ENCODE data around the gene ECT2.
A peak's percentile ranks its signal among the peaks of the same experiment; 100 is the strongest.
"Not testable (repeated sequence)": the region's sequence is repeated elsewhere in the genome, so short reads cannot be mapped to it uniquely, and the experiment has no call there.

The ECT2 gene

GRCh38 chr3:172816968-172817367 lies 66.4 kb downstream of the ECT2 start:
- no peak for DNase-seq
- no peak overlapping the region for H3K27ac ChIP-seq (ENCODE audit: insufficient read depth in 1 of 2, low read depth in 1 of 2, low read length in 2 of 2, poor library complexity in 1 of 2, severe bottlenecking in 2 of 2)
- H3K4me1 ChIP-seq (ENCODE audit: control extremely low read depth in 1 of 4, control insufficient read depth in 4 of 4, insufficient read depth in 4 of 4, low read length in 3 of 4) = no peaks in the 10 kb centered on the region
- WGBS (ENCODE audit: insufficient coverage) = no CpG with 5 or more reads among the region's 2 CpGs
- H3K4me3 ChIP-seq (ENCODE audit: control insufficient read depth in 1 of 7, extremely low read depth in 1 of 7, insufficient read depth in 4 of 7, low read depth in 2 of 7, low read length in 6 of 7) = no peak overlapping the region
- H3K9me3 ChIP-seq (ENCODE audit: control extremely low read depth in 1 of 5, control insufficient read depth in 4 of 5, insufficient read depth in 2 of 5, low read depth in 1 of 5, low read length in 4 of 5) = peaks cover 0 to under 1% (median 0%) of the 10 kb centered on the region in 5 experiments
- no peaks in the 10 kb centered on the region for H3K27me3 ChIP-seq (replicated peaks in 2 of 5; ENCODE audit: control insufficient read depth in 4 of 5, insufficient read depth in 5 of 5, low read length in 4 of 5)
- CTCF ChIA-PET = no interaction called here
- POLR2A ChIA-PET = no interaction called here
- H3K36me3 ChIP-seq (ENCODE audit: control insufficient read depth in 4 of 4, insufficient read depth in 4 of 4, low read length in 3 of 4) = peaks cover 2 to 46% (median 6%) of the 10 kb centered on the region in 4 experiments

GRCh38 chr3:172820492-172820891 lies 70.0 kb downstream of the ECT2 start:
- H3K9me3 ChIP-seq (ENCODE audit: control extremely low read depth in 1 of 5, control insufficient read depth in 4 of 5, insufficient read depth in 2 of 5, low read depth in 1 of 5, low read length in 4 of 5) = peaks cover 0 to 2% (median 0%) of the 10 kb centered on the region in 5 experiments
- DNase-seq = no peak
- no peaks in the 10 kb centered on the region for H3K27me3 ChIP-seq (replicated peaks in 2 of 5; ENCODE audit: control insufficient read depth in 4 of 5, insufficient read depth in 5 of 5, low read length in 4 of 5)
- CTCF ChIA-PET = no interaction called here
- H3K4me1 ChIP-seq (ENCODE audit: control extremely low read depth in 1 of 4, control insufficient read depth in 4 of 4, insufficient read depth in 4 of 4, low read length in 3 of 4) = no peaks in the 10 kb centered on the region
- no CpG with 5 or more reads among the region's 2 CpGs for WGBS (ENCODE audit: insufficient coverage)
- no peak overlapping the region for H3K4me3 ChIP-seq (ENCODE audit: control insufficient read depth in 1 of 7, extremely low read depth in 1 of 7, insufficient read depth in 4 of 7, low read depth in 2 of 7, low read length in 6 of 7)
- H3K36me3 ChIP-seq (ENCODE audit: control insufficient read depth in 4 of 4, insufficient read depth in 4 of 4, low read length in 3 of 4) = peaks cover 2 to 41% (median 6%) of the 10 kb centered on the region in 4 experiments
- POLR2A ChIA-PET = no interaction called here
- no peak overlapping the region for H3K27ac ChIP-seq (ENCODE audit: insufficient read depth in 1 of 2, low read depth in 1 of 2, low read length in 2 of 2, poor library complexity in 1 of 2, severe bottlenecking in 2 of 2)

GRCh38 chr3:172824229-172824628 lies 73.7 kb downstream of the ECT2 start:
- Histone ChIP-seq H3K4me1 (ENCODE audit: control extremely low read depth in 1 of 4, control insufficient read depth in 4 of 4, insufficient read depth in 4 of 4, low read length in 3 of 4) (no peaks in the 10 kb centered on the region), H3K36me3 (ENCODE audit: control insufficient read depth in 4 of 4, insufficient read depth in 4 of 4, low read length in 3 of 4) (peaks cover 2 to 22% (median 3%) of the 10 kb centered on the region in 4 experiments), H3K4me3 (ENCODE audit: control insufficient read depth in 1 of 7, extremely low read depth in 1 of 7, insufficient read depth in 4 of 7, low read depth in 2 of 7, low read length in 6 of 7) (no peak overlapping the region), H3K27me3 (replicated peaks in 2 of 5; ENCODE audit: control insufficient read depth in 4 of 5, insufficient read depth in 5 of 5, low read length in 4 of 5) (no peaks in the 10 kb centered on the region), H3K9me3 (ENCODE audit: control extremely low read depth in 1 of 5, control insufficient read depth in 4 of 5, insufficient read depth in 2 of 5, low read depth in 1 of 5, low read length in 4 of 5) (peaks cover 0 to 10% (median 0%) of the 10 kb centered on the region in 5 experiments), H3K27ac (ENCODE audit: insufficient read depth in 1 of 2, low read depth in 1 of 2, low read length in 2 of 2, poor library complexity in 1 of 2, severe bottlenecking in 2 of 2) (no peak overlapping the region)
- no peak for DNase-seq
- ChIA-PET POLR2A (no interaction called here), CTCF (no interaction called here)
- 100% methylated on average over 1 of the region's 2 CpGs for WGBS (ENCODE audit: insufficient coverage)

GRCh38 chr3:172827231-172827630 lies 76.7 kb downstream of the ECT2 start:
- CTCF ChIA-PET; H3K27me3 ChIP-seq (replicated peaks in 2 of 5; ENCODE audit: control insufficient read depth in 4 of 5, insufficient read depth in 5 of 5, low read length in 4 of 5); DNase-seq; H3K4me1 ChIP-seq (ENCODE audit: control extremely low read depth in 1 of 4, control insufficient read depth in 4 of 4, insufficient read depth in 4 of 4, low read length in 3 of 4); H3K9me3 ChIP-seq (ENCODE audit: control extremely low read depth in 1 of 5, control insufficient read depth in 4 of 5, insufficient read depth in 2 of 5, low read depth in 1 of 5, low read length in 4 of 5); H3K36me3 ChIP-seq (ENCODE audit: control insufficient read depth in 4 of 4, insufficient read depth in 4 of 4, low read length in 3 of 4); H3K4me3 ChIP-seq (ENCODE audit: control insufficient read depth in 1 of 7, extremely low read depth in 1 of 7, insufficient read depth in 4 of 7, low read depth in 2 of 7, low read length in 6 of 7); H3K27ac ChIP-seq (ENCODE audit: insufficient read depth in 1 of 2, low read depth in 1 of 2, low read length in 2 of 2, poor library complexity in 1 of 2, severe bottlenecking in 2 of 2); POLR2A ChIA-PET: not testable (repeated sequence)
- WGBS (ENCODE audit: insufficient coverage) = 100% methylated on average over 1 of the region's 2 CpGs

- ChIA-PET CTCF (no interaction called here), POLR2A (no interaction called here)
- no peaks in the 10 kb centered on the region for H3K36me3 ChIP-seq (ENCODE audit: control insufficient read depth in 4 of 4, insufficient read depth in 4 of 4, low read length in 3 of 4)
- H3K4me1 ChIP-seq (ENCODE audit: control extremely low read depth in 1 of 4, control insufficient read depth in 4 of 4, insufficient read depth in 4 of 4, low read length in 3 of 4) = no peaks in the 10 kb centered on the region
- H3K4me3 ChIP-seq (ENCODE audit: control insufficient read depth in 1 of 7, extremely low read depth in 1 of 7, insufficient read depth in 4 of 7, low read depth in 2 of 7, low read length in 6 of 7) = no peak overlapping the region
- H3K9me3 ChIP-seq (ENCODE audit: control extremely low read depth in 1 of 5, control insufficient read depth in 4 of 5, insufficient read depth in 2 of 5, low read depth in 1 of 5, low read length in 4 of 5) = no peaks in the 10 kb centered on the region
- H3K27ac ChIP-seq (ENCODE audit: insufficient read depth in 1 of 2, low read depth in 1 of 2, low read length in 2 of 2, poor library complexity in 1 of 2, severe bottlenecking in 2 of 2) = no peak overlapping the region
- DNase-seq = no peak
- WGBS (ENCODE audit: insufficient coverage) = no CpG with 5 or more reads among the region's 2 CpGs
- H3K27me3 ChIP-seq (replicated peaks in 2 of 5; ENCODE audit: control insufficient read depth in 4 of 5, insufficient read depth in 5 of 5, low read length in 4 of 5) = no peaks in the 10 kb centered on the region
Observed at GRCh38 chr3:172832983-172833382, 82.5 kb downstream of the ECT2 start.

- no peaks in the 10 kb centered on the region for H3K36me3 ChIP-seq (ENCODE audit: control insufficient read depth in 4 of 4, insufficient read depth in 4 of 4, low read length in 3 of 4)
- WGBS (ENCODE audit: insufficient coverage) = 56% methylated on average over 5 of the region's 6 CpGs
- H3K9me3 ChIP-seq (ENCODE audit: control extremely low read depth in 1 of 5, control insufficient read depth in 4 of 5, insufficient read depth in 2 of 5, low read depth in 1 of 5, low read length in 4 of 5) = no peaks in the 10 kb centered on the region
- H3K27ac ChIP-seq (ENCODE audit: insufficient read depth in 1 of 2, low read depth in 1 of 2, low read length in 2 of 2, poor library complexity in 1 of 2, severe bottlenecking in 2 of 2) = no peak overlapping the region
- CTCF ChIA-PET = interaction anchor here (0.9 to 2.0 kb wide), 4 partner anchors 13 to 208 kb away, joined by 3 to 5 read pairs (median 4); no protein-coding TSS in a partner anchor
- H3K27me3 ChIP-seq (replicated peaks in 2 of 5; ENCODE audit: control insufficient read depth in 4 of 5, insufficient read depth in 5 of 5, low read length in 4 of 5) = no peaks in the 10 kb centered on the region
- POLR2A ChIA-PET = no interaction called here
- peak; percentile 25 to 53 (median 48) for DNase-seq
- no peak overlapping the region for H3K4me3 ChIP-seq (ENCODE audit: control insufficient read depth in 1 of 7, extremely low read depth in 1 of 7, insufficient read depth in 4 of 7, low read depth in 2 of 7, low read length in 6 of 7)
- no peaks in the 10 kb centered on the region for H3K4me1 ChIP-seq (ENCODE audit: control extremely low read depth in 1 of 4, control insufficient read depth in 4 of 4, insufficient read depth in 4 of 4, low read length in 3 of 4)
Observed at GRCh38 chr3:172836390-172836997, 86.0 kb downstream of the ECT2 start.

GRCh38 chr3:172839679-172840078 lies 89.2 kb downstream of the ECT2 start:
- 93% methylated on average over 3 of the region's 4 CpGs for WGBS (ENCODE audit: insufficient coverage)
- CTCF ChIA-PET = no interaction called here
- no peak for DNase-seq
- POLR2A ChIA-PET = no interaction called here
- H3K27ac ChIP-seq (ENCODE audit: insufficient read depth in 1 of 2, low read depth in 1 of 2, low read length in 2 of 2, poor library complexity in 1 of 2, severe bottlenecking in 2 of 2) = no peak overlapping the region
- no peaks in the 10 kb centered on the region for H3K4me1 ChIP-seq (ENCODE audit: control extremely low read depth in 1 of 4, control insufficient read depth in 4 of 4, insufficient read depth in 4 of 4, low read length in 3 of 4)
- H3K4me3 ChIP-seq (ENCODE audit: control insufficient read depth in 1 of 7, extremely low read depth in 1 of 7, insufficient read depth in 4 of 7, low read depth in 2 of 7, low read length in 6 of 7) = no peak overlapping the region
- no peaks in the 10 kb centered on the region for H3K27me3 ChIP-seq (replicated peaks in 2 of 5; ENCODE audit: control insufficient read depth in 4 of 5, insufficient read depth in 5 of 5, low read length in 4 of 5)
- no peaks in the 10 kb centered on the region for H3K36me3 ChIP-seq (ENCODE audit: control insufficient read depth in 4 of 4, insufficient read depth in 4 of 4, low read length in 3 of 4)
- H3K9me3 ChIP-seq (ENCODE audit: control extremely low read depth in 1 of 5, control insufficient read depth in 4 of 5, insufficient read depth in 2 of 5, low read depth in 1 of 5, low read length in 4 of 5) = no peaks in the 10 kb centered on the region
